RWPE2 (cell line): ENCODE measurements around the gene TPM2.

ENCODE experiments used
- ATAC-seq: fragments of 200-7000 bp; cut with Tn5 transposase; 3 replicates; pipeline ENCODE4 v1.9.1; 2021; ENCODE audit warnings: low read depth
- DNase-seq: peaks from one replicate; pipeline ENCODE4 v3.0.0-alpha.2; 2020; ENCODE audit warnings: low spot score
- H3K27ac ChIP-seq: fragments of 450-650 bp; 2 replicates; pipeline ENCODE4 v1.5.1; 2017; ENCODE audit warnings: mild to moderate bottlenecking; ENCODE audit not compliant: poor library complexity, severe bottlenecking
- H3K27me3 ChIP-seq: fragments of 250-450 bp; sonication (Bioruptor Pico); 2 replicates; pipeline ENCODE4 v1.5.1; 2021; ENCODE audit warnings: mild to moderate bottlenecking, moderate library complexity; ENCODE audit not compliant: insufficient read depth, poor library complexity, severe bottlenecking
- H3K36me3 ChIP-seq: fragments of 250-450 bp; sonication (Bioruptor Pico); 2 replicates; pipeline ENCODE4 v1.5.1; 2020; ENCODE audit warnings: low read depth, mild to moderate bottlenecking, moderate library complexity
- H3K4me1 ChIP-seq: fragments of 250-450 bp; sonication (Bioruptor Pico); 2 replicates; pipeline ENCODE4 v1.5.1; 2021; ENCODE audit warnings: mild to moderate bottlenecking, moderate library complexity; ENCODE audit not compliant: insufficient read depth, poor library complexity, severe bottlenecking
- H3K4me3 ChIP-seq: fragments of 250-450 bp; sonication (Bioruptor Pico); 2 replicates; pipeline ENCODE4 v1.5.1; 2021; ENCODE audit warnings: mild to moderate bottlenecking, moderate library complexity; ENCODE audit not compliant: severe bottlenecking
- H3K9me3 ChIP-seq: fragments of 250-450 bp; sonication (Bioruptor Pico); 2 replicates; pipeline ENCODE4 v1.5.1; 2021; ENCODE audit warnings: mild to moderate bottlenecking, moderate library complexity; ENCODE audit not compliant: severe bottlenecking
- TF ChIP-seq, protein P1 (sequence below): fragments of 450-650 bp; IDR thresholded peaks from one replicate; pipeline ENCODE4 v1.5.1; 2017; ENCODE audit warnings: mild to moderate bottlenecking, moderate library complexity; ENCODE audit not compliant: poor library complexity, severe bottlenecking

Gene TPM2

DNA sequence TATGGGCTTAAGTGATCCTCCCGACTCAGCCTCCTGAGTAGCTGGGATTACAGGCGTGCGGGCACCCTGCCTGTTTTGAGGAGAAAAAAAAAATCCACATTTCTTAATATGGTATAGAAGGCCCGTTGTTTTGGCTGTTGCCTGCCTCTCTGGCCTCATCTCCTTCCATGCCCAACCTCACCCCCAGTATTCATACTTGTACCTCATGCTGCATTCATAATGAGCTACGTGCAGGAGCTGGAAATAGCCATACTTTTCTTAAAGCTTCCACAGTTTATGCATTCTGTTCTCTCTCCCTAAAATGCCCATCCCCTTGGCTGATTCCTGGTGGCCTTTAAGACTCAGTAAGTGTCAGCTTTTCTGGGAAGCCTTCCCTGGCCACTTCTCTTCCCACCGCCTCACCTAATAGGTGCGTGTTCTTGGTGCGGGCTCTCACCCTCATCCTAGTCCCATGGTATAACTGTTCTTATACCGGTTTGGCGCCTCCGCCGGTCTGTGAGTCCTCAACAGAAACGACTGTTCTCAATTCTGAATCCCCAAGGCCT, 2.1 kb upstream of the TPM2 start:
- ATAC-seq (no peak), DNase-seq (no peak)
- H3K36me3 ChIP-seq: peaks cover 30% of the 10 kb centered on the region
- no peaks in the 10 kb centered on the region for H3K9me3 ChIP-seq
- H3K27ac ChIP-seq: peak overlapping the region; percentile 92
- peaks cover 14% of the 10 kb centered on the region for H3K4me1 ChIP-seq
- H3K27me3 ChIP-seq: no peaks in the 10 kb centered on the region
- TF ChIP-seq, protein P1, sequence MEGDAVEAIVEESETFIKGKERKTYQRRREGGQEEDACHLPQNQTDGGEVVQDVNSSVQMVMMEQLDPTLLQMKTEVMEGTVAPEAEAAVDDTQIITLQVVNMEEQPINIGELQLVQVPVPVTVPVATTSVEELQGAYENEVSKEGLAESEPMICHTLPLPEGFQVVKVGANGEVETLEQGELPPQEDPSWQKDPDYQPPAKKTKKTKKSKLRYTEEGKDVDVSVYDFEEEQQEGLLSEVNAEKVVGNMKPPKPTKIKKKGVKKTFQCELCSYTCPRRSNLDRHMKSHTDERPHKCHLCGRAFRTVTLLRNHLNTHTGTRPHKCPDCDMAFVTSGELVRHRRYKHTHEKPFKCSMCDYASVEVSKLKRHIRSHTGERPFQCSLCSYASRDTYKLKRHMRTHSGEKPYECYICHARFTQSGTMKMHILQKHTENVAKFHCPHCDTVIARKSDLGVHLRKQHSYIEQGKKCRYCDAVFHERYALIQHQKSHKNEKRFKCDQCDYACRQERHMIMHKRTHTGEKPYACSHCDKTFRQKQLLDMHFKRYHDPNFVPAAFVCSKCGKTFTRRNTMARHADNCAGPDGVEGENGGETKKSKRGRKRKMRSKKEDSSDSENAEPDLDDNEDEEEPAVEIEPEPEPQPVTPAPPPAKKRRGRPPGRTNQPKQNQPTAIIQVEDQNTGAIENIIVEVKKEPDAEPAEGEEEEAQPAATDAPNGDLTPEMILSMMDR: no peak
- H3K4me3 ChIP-seq: no peak overlapping the region

DNA sequence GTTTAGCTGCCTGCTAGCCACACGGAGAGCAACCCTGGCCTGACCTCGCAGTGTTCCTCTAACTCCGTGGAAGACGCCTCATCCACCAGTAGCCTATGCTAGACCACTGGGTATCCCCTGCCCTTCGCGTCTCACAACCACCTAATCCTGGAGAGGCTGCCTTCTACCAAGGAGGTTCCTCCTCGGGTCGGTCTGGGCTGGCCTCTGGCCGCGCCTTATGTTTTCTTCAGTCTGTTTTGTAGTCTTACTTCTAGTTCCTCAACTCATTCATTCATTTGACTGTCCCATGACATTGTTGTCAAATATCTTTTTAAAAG, 1.6 kb upstream of the TPM2 start:
- DNase-seq (no peak), ATAC-seq (peak; percentile 1; the same call in 2 of the 3 replicates)
- H3K4me1 ChIP-seq: peaks cover 14% of the 10 kb centered on the region
- H3K27me3 ChIP-seq: no peaks in the 10 kb centered on the region
- peak overlapping the region; percentile 92 for H3K27ac ChIP-seq
- peak overlapping the region; percentile 54 for H3K4me3 ChIP-seq
- no peaks in the 10 kb centered on the region for H3K9me3 ChIP-seq
- peaks cover 31% of the 10 kb centered on the region for H3K36me3 ChIP-seq
- TF ChIP-seq, protein P1: no peak

DNA sequence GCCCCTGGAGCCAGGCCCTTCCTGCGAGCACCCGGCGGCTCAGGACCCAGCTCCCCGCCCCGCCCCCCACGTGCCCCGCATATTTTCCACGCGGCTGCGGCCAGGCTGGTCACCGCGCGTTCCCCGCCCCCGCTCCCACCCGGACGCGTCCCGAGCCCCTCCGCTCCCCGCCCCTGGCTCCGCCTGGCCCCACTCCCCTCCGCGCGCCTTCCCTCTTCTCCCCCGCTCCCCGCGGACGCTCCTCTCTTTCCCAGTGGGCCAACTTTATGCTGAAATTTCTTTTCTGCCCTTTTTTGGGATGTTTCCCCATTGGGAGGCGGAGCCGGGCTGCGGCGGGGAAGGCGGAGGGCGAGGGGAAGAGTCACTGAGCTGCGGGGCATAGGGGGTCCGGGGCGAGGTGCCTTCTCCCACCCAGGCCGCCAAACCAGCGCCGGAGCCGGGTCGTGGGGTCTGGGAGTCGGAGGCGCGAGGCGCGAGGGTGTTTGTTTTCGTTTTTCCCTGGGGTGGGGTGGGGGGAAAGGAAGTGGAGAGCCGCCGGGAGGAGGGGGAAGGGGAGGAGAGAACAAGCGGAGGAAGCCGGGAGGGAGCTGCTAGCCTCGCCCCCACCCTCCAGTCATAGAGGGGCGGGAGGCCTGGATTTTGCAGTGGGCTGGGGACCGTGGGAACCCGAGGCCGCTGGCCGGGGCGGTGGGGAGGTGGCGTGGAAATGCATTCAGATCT, 1.0 kb upstream of the TPM2 start:
- H3K27ac ChIP-seq: peak overlapping the region; percentile 92

DNA sequence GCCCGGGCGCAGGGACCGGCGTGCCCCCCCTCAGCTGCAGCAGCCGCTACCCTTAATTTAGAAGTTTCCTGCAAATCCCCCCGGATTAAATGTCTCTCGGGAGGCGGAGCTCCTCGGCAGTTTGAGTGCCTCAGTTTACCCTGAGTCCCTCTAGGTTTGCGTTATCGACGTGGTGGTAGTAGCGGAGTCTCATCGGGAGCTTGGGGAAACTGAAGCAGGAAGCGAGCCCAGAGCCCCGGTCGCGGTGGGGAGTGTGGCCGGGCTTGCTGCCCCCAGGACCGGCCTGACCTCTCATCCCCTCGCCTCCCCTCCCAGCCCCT, 529 bp upstream of the TPM2 start:
- TF ChIP-seq, protein P1: no peak
- DNase-seq (no peak), ATAC-seq (no peak; the same call in 2 of the 3 replicates)
- H3K36me3 ChIP-seq: peaks cover 33% of the 10 kb centered on the region
- no peaks in the 10 kb centered on the region for H3K27me3 ChIP-seq
- peak overlapping the region; percentile 54 for H3K4me3 ChIP-seq
- H3K4me1 ChIP-seq: peaks cover 14% of the 10 kb centered on the region
- H3K9me3 ChIP-seq: no peaks in the 10 kb centered on the region
- H3K27ac ChIP-seq: peak overlapping the region; percentile 92

More for the DNA sequence above, 1.0 kb upstream of the TPM2 start:
- Histone ChIP-seq H3K27me3 (no peaks in the 10 kb centered on the region), H3K36me3 (peaks cover 31% of the 10 kb centered on the region), H3K4me1 (peaks cover 14% of the 10 kb centered on the region), H3K4me3 (peak overlapping the region; percentile 54), H3K9me3 (no peaks in the 10 kb centered on the region)
- DNase-seq (no peak), ATAC-seq (peak; percentile 32)
- TF ChIP-seq, protein P1: no peak
